Measurements from ENCODE around the gene COLGALT1. TPM values are rescaled to one million over a fixed set of nuclear protein-coding genes. Genes with fewer than 3 reads are reported as not detected.

The COLGALT1 gene
- total and polyA plus RNA-seq, 9 of the 15 experiments (the other 6 are each of a cell fraction or from before 2014, with no cell fraction given) = 4.9 to 119 (median 82.6) TPM

GRCh38 chr19:17557466-17557865 is 2.0 kb downstream of the COLGALT1 start:
- no peak for DNase-seq (ENCODE audit: extremely low read depth in 1 of 4, low spot score in 3 of 4)
- no peak for TF ChIP-seq BRCA1 (IDR thresholded peaks at IDR 0.05)
- 0 out of 2 replicates have a peak, but pooled peaks have one; percentile 63 for TF ChIP-seq BRCA1 (CRISPR knock-in tag; IDR thresholded peaks at IDR 0.05)
- TF ChIP-seq ZNF384 (IDR thresholded peaks at IDR 0.05; ENCODE audit: low read depth, low read length) = no peak
- Histone ChIP-seq H3K27me3 (ENCODE audit: control insufficient read depth in 2 of 2, insufficient read depth in 2 of 2, low read length in 2 of 2) (no peaks in the 10 kb centered on the region), H3K36me3 (ENCODE audit: control insufficient read depth, insufficient read depth, low read length) (peaks cover 47% of the 10 kb centered on the region), H3K9me1 (ENCODE audit: control insufficient read depth, insufficient read depth, low read length) (no peaks in the 10 kb centered on the region), H3K9me3 (replicated peaks; ENCODE audit: control insufficient read depth, insufficient read depth, low read depth, low read length) (no peaks in the 10 kb centered on the region), H3K4me3 (no peak overlapping the region), H3K27ac (ENCODE audit: extremely low read depth, low read depth, low read length) (no peak overlapping the region), H3K4me1 (replicated peaks in 1 of 2; ENCODE audit: control insufficient read depth in 2 of 2, insufficient read depth in 2 of 2, low read length in 2 of 2) (peaks cover 10 to 38% of the 10 kb centered on the region in 2 experiments; a peak in 4 of 5 replicates), H3K4me2 (ENCODE audit: insufficient read depth, low read length) (no peak overlapping the region), H2AFZ (ENCODE audit: low read depth, low read length) (no peak overlapping the region), H4K20me1 (replicated peaks; ENCODE audit: control insufficient read depth, insufficient read depth, low read length) (no peaks in the 10 kb centered on the region), H3K79me2 (ENCODE audit: control insufficient read depth, insufficient read depth, low read length) (peaks cover 33% of the 10 kb centered on the region), H3K9ac (ENCODE audit: insufficient read depth in 1 of 2, low read depth in 2 of 2, low read length in 2 of 2) (no peak overlapping the region)
- no TSS peak for BruUV-seq (replicated peaks)
- WGBS (ENCODE audit: insufficient coverage, low coverage, missing lambda C conversion rate) = 95% methylated on average over 9 of the region's 9 CpGs
- ChIA-PET CTCF (ENCODE audit: low intra/inter-chr PET ratio) (no interaction called here), POLR2A (interaction anchor here (0.6 to 2.4 kb wide), 3 partner anchors 11 to 19 kb away, joined by 3 to 8 read pairs (median 4); no protein-coding TSS in a partner anchor)
- FAIRE-seq = no peak
- ATAC-seq = no peak
- intact Hi-C loops (cut with micrococcal nuclease) (no loop called here), in situ Hi-C loops (cut with MboI) (no loop called here)

GRCh38 chr19:17560205-17560595 is 4.8 kb downstream of the COLGALT1 start:
- ChIA-PET POLR2A (interaction anchor here (0.6 kb wide), 1 partner anchor 19 kb away, joined by 4 read pairs; no protein-coding TSS in a partner anchor), CTCF (ENCODE audit: low intra/inter-chr PET ratio) (no interaction called here)
- Histone ChIP-seq H3K9ac (ENCODE audit: insufficient read depth in 1 of 2, low read depth in 2 of 2, low read length in 2 of 2) (no peak overlapping the region; a peak in 1 of 4 replicates), H3K9me1 (ENCODE audit: control insufficient read depth, insufficient read depth, low read length) (no peaks in the 10 kb centered on the region), H3K9me3 (replicated peaks; ENCODE audit: control insufficient read depth, insufficient read depth, low read depth, low read length) (no peaks in the 10 kb centered on the region), H3K27me3 (ENCODE audit: control insufficient read depth in 2 of 2, insufficient read depth in 2 of 2, low read length in 2 of 2) (no peaks in the 10 kb centered on the region), H3K79me2 (ENCODE audit: control insufficient read depth, insufficient read depth, low read length) (peaks cover 37% of the 10 kb centered on the region), H4K20me1 (replicated peaks; ENCODE audit: control insufficient read depth, insufficient read depth, low read length) (no peaks in the 10 kb centered on the region), H2AFZ (ENCODE audit: low read depth, low read length) (no peak overlapping the region), H3K27ac (ENCODE audit: extremely low read depth, low read depth, low read length) (no peak overlapping the region), H3K4me2 (ENCODE audit: insufficient read depth, low read length) (no peak overlapping the region), H3K4me1 (replicated peaks in 1 of 2; ENCODE audit: control insufficient read depth in 2 of 2, insufficient read depth in 2 of 2, low read length in 2 of 2) (peaks cover 2 to 22% of the 10 kb centered on the region in 2 experiments; a peak in 3 of 5 replicates), H3K4me3 (no peak overlapping the region), H3K36me3 (ENCODE audit: control insufficient read depth, insufficient read depth, low read length) (peaks cover 66% of the 10 kb centered on the region)
- FAIRE-seq (no peak), DNase-seq (ENCODE audit: extremely low read depth in 1 of 4, low spot score in 3 of 4) (no peak), ATAC-seq (no peak)
- no TSS peak for BruUV-seq (replicated peaks)
- intact Hi-C loops (cut with micrococcal nuclease) = no loop called here
- TF ChIP-seq ZBTB17 (CRISPR knock-in tag; IDR thresholded peaks at IDR 0.05) (no peak), PCBP1 (IDR thresholded peaks at IDR 0.05; ENCODE audit: low read depth, low read length, poor library complexity, severe bottlenecking) (no peak), SP1 (CRISPR knock-in tag; IDR thresholded peaks at IDR 0.05) (no peak), ZNF277 (CRISPR knock-in tag; IDR thresholded peaks at IDR 0.05; ENCODE audit: borderline replicate concordance) (no peak), DNMT1 (IDR thresholded peaks at IDR 0.05) (no peak)
- 97% methylated on average over 10 of the region's 14 CpGs for WGBS (ENCODE audit: insufficient coverage, low coverage, missing lambda C conversion rate)
- in situ Hi-C loops (cut with MboI) = no loop called here

Data from K562 (cell line).